ENCODE results near the gene EIPR1.
"Not testable (repeated sequence)": the region's sequence is repeated elsewhere in the genome, so short reads cannot be mapped to it uniquely, and the experiment has no call there.

GRCh38 chr2:3283876-3284656 lies 93.6 kb downstream of the EIPR1 start:
- TF ChIP-seq, protein P1, sequence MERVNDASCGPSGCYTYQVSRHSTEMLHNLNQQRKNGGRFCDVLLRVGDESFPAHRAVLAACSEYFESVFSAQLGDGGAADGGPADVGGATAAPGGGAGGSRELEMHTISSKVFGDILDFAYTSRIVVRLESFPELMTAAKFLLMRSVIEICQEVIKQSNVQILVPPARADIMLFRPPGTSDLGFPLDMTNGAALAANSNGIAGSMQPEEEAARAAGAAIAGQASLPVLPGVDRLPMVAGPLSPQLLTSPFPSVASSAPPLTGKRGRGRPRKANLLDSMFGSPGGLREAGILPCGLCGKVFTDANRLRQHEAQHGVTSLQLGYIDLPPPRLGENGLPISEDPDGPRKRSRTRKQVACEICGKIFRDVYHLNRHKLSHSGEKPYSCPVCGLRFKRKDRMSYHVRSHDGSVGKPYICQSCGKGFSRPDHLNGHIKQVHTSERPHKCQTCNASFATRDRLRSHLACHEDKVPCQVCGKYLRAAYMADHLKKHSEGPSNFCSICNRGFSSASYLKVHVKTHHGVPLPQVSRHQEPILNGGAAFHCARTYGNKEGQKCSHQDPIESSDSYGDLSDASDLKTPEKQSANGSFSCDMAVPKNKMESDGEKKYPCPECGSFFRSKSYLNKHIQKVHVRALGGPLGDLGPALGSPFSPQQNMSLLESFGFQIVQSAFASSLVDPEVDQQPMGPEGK (CRISPR knock-in tag; IDR thresholded peaks at IDR 0.05; ENCODE audit: borderline replicate concordance) = not testable (repeated sequence)
- not testable (repeated sequence) for TF ChIP-seq ISL1 (CRISPR knock-in tag; IDR thresholded peaks at IDR 0.05); ESRRG (CRISPR knock-in tag; IDR thresholded peaks at IDR 0.05); ZFP3 (CRISPR knock-in tag; IDR thresholded peaks at IDR 0.05); ZNF70 (CRISPR knock-in tag; IDR thresholded peaks at IDR 0.05); ZNF8 (CRISPR knock-in tag; IDR thresholded peaks at IDR 0.05); ARNTL (CRISPR knock-in tag; IDR thresholded peaks at IDR 0.05; ENCODE audit: borderline replicate concordance, low read depth); BACH2 (CRISPR knock-in tag; IDR thresholded peaks at IDR 0.05; ENCODE audit: borderline replicate concordance); SNAI2 (CRISPR knock-in tag; IDR thresholded peaks at IDR 0.05); TCF4 (CRISPR knock-in tag; IDR thresholded peaks at IDR 0.05; ENCODE audit: borderline replicate concordance)
